Mammary epithelial cell (primary cell): ENCODE results near the gene RPL10.

ENCODE experiments used
- CTCF ChIP-seq, 2 donors: IDR thresholded peaks in 1 of 2; conservative IDR thresholded peaks in 1 of 2; 2 replicates each; pipeline ENCODE4 v1.5.1; 2011 to 2012; ENCODE audit warnings: inconsistent platforms in 2 of 2, low read length in 2 of 2, mild to moderate bottlenecking in 2 of 2, control low read depth in 1 of 2, low read depth in 1 of 2; ENCODE audit not compliant: insufficient read depth in 1 of 2; ENCODE audit errors: extremely low read depth in 1 of 2
- EZH2 ChIP-seq: IDR thresholded peaks from 2 replicates; pipeline ENCODE4 v1.6.1; 2012; ENCODE audit warnings: low read length, inconsistent platforms, borderline replicate concordance

GRCh38 chrX:154371789-154372300 is 26.3 kb upstream of the RPL10 start:
- TF ChIP-seq CTCF (conservative IDR thresholded peaks at IDR 0.05 in 1 of 2, IDR thresholded peaks at IDR 0.05 in 1 of 2; ENCODE audit: extremely low read depth in 1 of 2, insufficient read depth in 1 of 2, low read depth in 1 of 2, low read length in 2 of 2), result no peak
- no peak for TF ChIP-seq EZH2
